Esophagus (tissue), 2 donors: ENCODE measurements around the gene LDLRAD4. TPM values are rescaled to one million over a fixed set of nuclear protein-coding genes. Genes with fewer than 3 reads are reported as not detected.

Experiments used
- H3K27ac ChIP-seq, 2 donors: one replicate each; pipeline ENCODE4 v1.5.1; 2013; ENCODE audit warnings: low read depth in 2 of 2, mild to moderate bottlenecking in 2 of 2, inconsistent platforms in 1 of 2, low read length in 1 of 2, moderate library complexity in 1 of 2
- H3K27me3 ChIP-seq, 2 donors: one replicate each; pipeline ENCODE4 v1.6.1; 2013; ENCODE audit warnings: low read length in 2 of 2, control low read depth in 1 of 2, mild to moderate bottlenecking in 1 of 2; ENCODE audit not compliant: insufficient read depth in 2 of 2, control insufficient read depth in 1 of 2
- H3K36me3 ChIP-seq, 2 donors: one replicate each; pipeline ENCODE4 v1.6.1; 2013; ENCODE audit warnings: low read length in 1 of 2; ENCODE audit not compliant: control insufficient read depth in 2 of 2, insufficient read depth in 2 of 2
- H3K4me1 ChIP-seq, 2 donors: one replicate each; pipeline ENCODE4 v1.6.1; 2013; ENCODE audit warnings: low read length in 1 of 2; ENCODE audit not compliant: control insufficient read depth in 2 of 2, insufficient read depth in 2 of 2
- H3K4me3 ChIP-seq, 2 donors: one replicate each; pipeline ENCODE4 v1.5.1; 2013; ENCODE audit warnings: low read length in 2 of 2, mild to moderate bottlenecking in 2 of 2, low read depth in 1 of 2, moderate library complexity in 1 of 2
- H3K9me3 ChIP-seq, 2 donors: one replicate each; pipeline ENCODE4 v1.6.1; 2013; ENCODE audit warnings: mild to moderate bottlenecking in 2 of 2, low read depth in 1 of 2, low read length in 1 of 2, moderate library complexity in 1 of 2; ENCODE audit not compliant: control insufficient read depth in 2 of 2, insufficient read depth in 1 of 2
- WGBS, 2 donors: extraction: QIAGEN DNeasy Blood & Tissue Kit; methylation state at CpG; one replicate each; pipeline ENCODE4 v1.1.7; 2013; 5-methylcytosine and 5-hydroxymethylcytosine counted together
- polyA plus RNA-seq, 2 donors: library from polyadenylated mRNA; stranded (reverse); fragments of 200-250 nt; gene quantifications; one replicate each; pipeline ENCODE4 v1.2.3, GENCODE V29; 2013
- donor health status: healthy with polysubstance abuse.
- donor health status: Bipolar disorder and iron deficiency.

LDLRAD4 gene
- polyA plus RNA-seq, 2 donors: 0.79 to 0.99 TPM

GRCh38 chr18:13407484-13407883 lies 188.9 kb downstream of the LDLRAD4 start:
- Histone ChIP-seq H3K4me3 (no peak overlapping the region), H3K27me3 (no peaks in the 10 kb centered on the region), H3K36me3 (no peaks in the 10 kb centered on the region), H3K4me1 (no peaks in the 10 kb centered on the region), H3K9me3 (peaks cover 0 to 4% of the 10 kb centered on the region in 2 donors), H3K27ac (no peak overlapping the region)
- 65 to 81% methylated on average over 4 of the region's 4 CpGs for WGBS, 2 donors

- WGBS, 2 donors: 91 to 95% methylated on average over 1 of the region's 1 CpG
- Histone ChIP-seq H3K4me1 (peaks cover 0 to under 1% of the 10 kb centered on the region in 2 donors), H3K9me3 (peaks cover 0 to 4% of the 10 kb centered on the region in 2 donors), H3K27me3 (no peaks in the 10 kb centered on the region), H3K36me3 (no peaks in the 10 kb centered on the region), H3K4me3 (no peak overlapping the region), H3K27ac (no peak overlapping the region)
These were observed 190.5 kb downstream of the LDLRAD4 start for GRCh38 chr18:13409026-13409425.

DNA sequence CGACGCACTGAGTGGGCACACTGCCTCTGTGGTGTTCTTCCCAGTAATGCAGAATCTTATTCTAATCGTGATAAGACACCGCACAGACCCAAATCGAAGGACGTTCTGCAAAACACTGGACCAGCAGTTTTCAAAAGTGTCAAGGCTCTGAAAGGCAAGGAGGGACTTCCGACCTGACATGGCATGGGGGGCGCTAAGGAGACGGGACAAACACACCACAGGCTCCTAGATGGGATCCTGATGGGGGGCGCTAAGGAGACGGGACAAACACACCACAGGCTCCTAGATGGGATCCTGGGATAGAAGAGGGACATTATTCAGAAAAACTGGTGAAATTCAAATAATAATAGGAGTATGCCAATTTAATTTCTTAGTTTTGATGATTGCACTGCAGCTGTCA lies 191.4 kb downstream of the LDLRAD4 start:
- WGBS, 2 donors: 83 to 89% methylated on average over 11 of the region's 11 CpGs
- H3K4me3 ChIP-seq: no peak overlapping the region
- no peaks in the 10 kb centered on the region for H3K36me3 ChIP-seq
- no peaks in the 10 kb centered on the region for H3K27me3 ChIP-seq
- peaks cover 0 to 2% of the 10 kb centered on the region in 2 donors for H3K4me1 ChIP-seq
- peaks cover 0 to 4% of the 10 kb centered on the region in 2 donors for H3K9me3 ChIP-seq
- H3K27ac ChIP-seq: no peak overlapping the region

DNA sequence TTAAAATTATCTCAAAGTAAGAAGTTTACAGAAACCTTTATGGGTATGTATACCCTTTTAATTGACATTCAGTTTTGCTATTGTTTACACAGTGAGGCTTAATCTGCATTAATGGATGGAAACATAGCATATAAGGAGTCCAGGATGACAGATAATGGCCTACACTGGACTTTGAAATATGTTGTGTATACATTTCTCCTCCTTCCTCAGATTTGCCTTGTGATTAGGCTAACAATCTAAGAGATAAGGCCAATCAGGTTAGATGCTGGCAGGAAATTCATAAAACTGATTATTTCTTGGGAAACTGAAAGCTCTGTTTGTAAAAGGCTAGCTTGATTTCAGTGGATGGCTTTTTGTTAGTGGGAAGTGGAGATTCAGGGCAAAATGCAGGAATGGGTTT lies 191.9 kb downstream of the LDLRAD4 start:
- no peak overlapping the region for H3K4me3 ChIP-seq
- H3K4me1 ChIP-seq: peaks cover 0 to 2% of the 10 kb centered on the region in 2 donors
- H3K27ac ChIP-seq: no peak overlapping the region
- no peaks in the 10 kb centered on the region for H3K36me3 ChIP-seq
- H3K9me3 ChIP-seq: peaks cover 0 to 4% of the 10 kb centered on the region in 2 donors
- no peaks in the 10 kb centered on the region for H3K27me3 ChIP-seq

DNA sequence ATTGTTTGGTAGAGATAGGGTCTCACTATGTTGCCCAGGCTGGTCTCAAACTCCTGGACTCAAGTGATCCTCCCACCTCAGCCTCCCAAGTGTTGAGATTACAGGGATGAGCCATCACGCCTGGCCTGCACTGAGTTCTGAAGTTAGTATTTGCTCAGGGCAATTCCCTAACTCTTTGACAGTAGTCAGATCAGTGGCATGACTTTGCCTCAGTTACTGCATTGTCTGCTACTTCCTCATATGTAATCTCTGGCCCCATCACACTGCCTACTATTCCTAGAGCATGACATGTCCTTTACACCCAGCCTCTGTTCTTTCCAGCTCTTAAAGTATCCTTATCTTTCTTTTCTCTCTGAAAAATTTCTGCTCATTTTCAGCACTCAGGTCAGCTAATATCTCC lies 193.5 kb downstream of the LDLRAD4 start:
- H3K27ac ChIP-seq: no peak overlapping the region
- H3K36me3 ChIP-seq: no peaks in the 10 kb centered on the region
- H3K4me3 ChIP-seq: no peak overlapping the region
- peaks cover 0 to 4% of the 10 kb centered on the region in 2 donors for H3K9me3 ChIP-seq
- H3K27me3 ChIP-seq: no peaks in the 10 kb centered on the region
- peaks cover 0 to 2% of the 10 kb centered on the region in 2 donors for H3K4me1 ChIP-seq
- 94 to 96% methylated on average over 1 of the region's 1 CpG for WGBS, 2 donors

DNA sequence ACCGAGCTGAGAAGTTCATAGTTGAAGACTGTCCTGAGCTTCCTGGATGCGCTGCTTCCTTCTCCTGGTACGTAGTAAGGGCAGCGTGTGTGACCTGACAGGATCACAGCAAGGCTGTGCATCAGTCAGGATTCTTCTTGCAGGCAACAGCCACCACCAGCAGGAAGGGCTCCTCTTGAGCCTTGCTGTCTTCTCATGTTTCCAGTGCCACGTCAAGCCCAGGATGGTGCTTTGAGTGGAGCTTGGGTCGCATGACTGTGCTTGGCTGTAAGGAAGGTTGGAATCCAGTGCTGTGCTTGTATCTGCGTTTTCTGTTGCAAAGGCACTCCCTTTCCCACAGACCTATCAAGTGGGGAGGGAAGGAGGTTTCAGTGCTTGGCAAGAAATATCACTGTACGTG lies 194.3 kb downstream of the LDLRAD4 start:
- Histone ChIP-seq H3K9me3 (peaks cover 0 to 4% of the 10 kb centered on the region in 2 donors), H3K4me1 (peaks cover 0 to 3% of the 10 kb centered on the region in 2 donors), H3K27ac (no peak overlapping the region), H3K36me3 (no peaks in the 10 kb centered on the region), H3K4me3 (no peak overlapping the region), H3K27me3 (no peaks in the 10 kb centered on the region)
- 82 to 83% methylated on average over 8 of the region's 8 CpGs for WGBS, 2 donors

- Histone ChIP-seq H3K4me3 (no peak overlapping the region), H3K27ac (no peak overlapping the region), H3K27me3 (no peaks in the 10 kb centered on the region), H3K4me1 (peaks cover 0 to 8% of the 10 kb centered on the region in 2 donors), H3K36me3 (no peaks in the 10 kb centered on the region), H3K9me3 (peaks cover 0 to 4% of the 10 kb centered on the region in 2 donors)
- 72 to 74% methylated on average over 2 of the region's 2 CpGs for WGBS, 2 donors
These were observed 195.5 kb downstream of the LDLRAD4 start for GRCh38 chr18:13414102-13414501.

DNA sequence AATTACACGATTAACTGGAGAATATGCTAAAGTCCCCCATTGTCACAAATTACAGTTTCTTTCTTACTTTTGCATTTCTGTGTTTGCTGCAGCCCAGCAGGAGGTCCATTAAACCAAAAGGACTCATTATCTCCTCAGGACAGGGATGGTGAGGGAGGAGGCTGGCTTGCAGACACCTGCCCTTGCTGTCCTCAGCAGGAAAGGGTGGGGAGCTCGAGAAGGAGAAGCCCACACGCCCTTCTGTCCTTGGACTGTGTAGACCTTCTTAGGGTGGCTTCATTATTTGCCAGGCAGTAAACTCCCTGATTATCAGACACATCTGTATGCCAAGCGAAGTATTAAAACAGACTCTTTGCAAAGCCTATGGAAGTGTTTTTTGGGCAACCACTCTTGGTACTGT lies 196.0 kb downstream of the LDLRAD4 start:
- peaks cover 0 to 8% of the 10 kb centered on the region in 2 donors for H3K4me1 ChIP-seq

DNA sequence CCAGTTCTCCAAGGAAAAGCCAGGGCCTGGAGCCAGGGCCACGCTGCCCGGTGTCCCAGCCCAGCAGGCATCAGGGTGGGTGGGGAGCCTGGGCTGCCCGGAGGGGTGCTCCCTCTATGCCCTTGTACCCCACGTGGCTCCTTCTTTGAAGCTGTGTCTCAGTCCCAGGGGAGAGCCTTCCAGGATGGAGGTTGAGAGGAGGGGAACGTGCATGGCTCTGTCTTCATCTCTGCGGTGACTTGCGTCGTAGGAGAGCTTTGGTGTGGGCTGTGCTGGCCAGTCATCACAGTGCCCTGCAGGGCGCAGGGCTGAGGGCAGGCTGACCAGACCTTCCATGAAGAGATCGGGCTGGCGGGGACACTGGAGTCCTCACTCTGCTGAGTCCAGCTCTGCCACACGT lies 197.2 kb downstream of the LDLRAD4 start:
- Histone ChIP-seq H3K4me3 (no peak overlapping the region), H3K9me3 (peaks cover 0 to 4% of the 10 kb centered on the region in 2 donors), H3K36me3 (no peaks in the 10 kb centered on the region), H3K27me3 (no peaks in the 10 kb centered on the region), H3K4me1 (peaks cover 0 to 8% of the 10 kb centered on the region in 2 donors), H3K27ac (no peak overlapping the region)
- 89 to 91% methylated on average over 12 of the region's 12 CpGs for WGBS, 2 donors

More for the DNA sequence above, 196.0 kb downstream of the LDLRAD4 start:
- no peaks in the 10 kb centered on the region for H3K27me3 ChIP-seq
- peaks cover 0 to 4% of the 10 kb centered on the region in 2 donors for H3K9me3 ChIP-seq
- no peak overlapping the region for H3K4me3 ChIP-seq
- no peak overlapping the region for H3K27ac ChIP-seq
- WGBS, 2 donors: 68 to 71% methylated on average over 4 of the region's 4 CpGs
- H3K36me3 ChIP-seq: no peaks in the 10 kb centered on the region

GRCh38 chr18:13416208-13416607 lies 197.6 kb downstream of the LDLRAD4 start:
- WGBS, 2 donors: 62 to 67% methylated on average over 7 of the region's 7 CpGs
- H3K4me3 ChIP-seq: no peak overlapping the region
- no peaks in the 10 kb centered on the region for H3K36me3 ChIP-seq
- H3K27ac ChIP-seq: no peak overlapping the region
- H3K4me1 ChIP-seq: peaks cover 0 to 9% of the 10 kb centered on the region in 2 donors
- no peaks in the 10 kb centered on the region for H3K27me3 ChIP-seq
- peaks cover 0 to 4% of the 10 kb centered on the region in 2 donors for H3K9me3 ChIP-seq
